HEK293 (cell line): Measurements from ENCODE around the gene USP21.

Experiments used
- GLI2 ChIP-seq: fragments of 450-650 bp; formaldehyde crosslinking; IDR thresholded peaks from 2 replicates; pipeline ENCODE4; 2017; ENCODE audit warnings: missing biosample characterization, missing genetic modification characterization, low read depth, borderline replicate concordance
- GLI4 ChIP-seq: fragments of 450-650 bp; formaldehyde crosslinking; IDR thresholded peaks from 2 replicates; pipeline ENCODE4 v1.5.1; 2016; ENCODE audit warnings: missing biosample characterization, missing genetic modification characterization
- MZF1 ChIP-seq: fragments of 450-650 bp; formaldehyde crosslinking; IDR thresholded peaks from 2 replicates; pipeline ENCODE4 v1.5.1; 2017; ENCODE audit warnings: missing biosample characterization, missing genetic modification characterization, borderline replicate concordance
- OSR2 ChIP-seq: fragments of 450-650 bp; formaldehyde crosslinking; IDR thresholded peaks from 2 replicates; pipeline ENCODE4 v1.5.1; 2016; ENCODE audit warnings: missing biosample characterization, missing genetic modification characterization
- PATZ1 ChIP-seq: fragments of 450-650 bp; formaldehyde crosslinking; IDR thresholded peaks from 2 replicates; pipeline ENCODE4 v1.5.1; 2016; ENCODE audit warnings: missing biosample characterization, missing genetic modification characterization
- ZBTB1 ChIP-seq: fragments of 450-650 bp; formaldehyde crosslinking; IDR thresholded peaks from 2 replicates; pipeline ENCODE4 v1.5.1; 2016; ENCODE audit warnings: missing biosample characterization, missing genetic modification characterization
- ZBTB6 ChIP-seq: fragments of 450-650 bp; formaldehyde crosslinking; IDR thresholded peaks from 2 replicates; pipeline ENCODE4 v1.5.1; 2017; ENCODE audit warnings: missing biosample characterization, missing genetic modification characterization
- ZBTB7A ChIP-seq: fragments of 450-650 bp; formaldehyde crosslinking; IDR thresholded peaks from 2 replicates; pipeline ENCODE4 v1.5.1; 2016; ENCODE audit warnings: low read depth, missing biosample characterization, missing genetic modification characterization
- ZFHX2 ChIP-seq: fragments of 450-650 bp; formaldehyde crosslinking; conservative IDR thresholded peaks from 2 replicates; pipeline ENCODE4 v1.5.1; 2016; ENCODE audit warnings: missing biosample characterization, missing genetic modification characterization
- ZIC2 ChIP-seq: fragments of 450-650 bp; formaldehyde crosslinking; IDR thresholded peaks from 2 replicates; pipeline ENCODE4 v1.5.1; 2016; ENCODE audit warnings: missing biosample characterization, missing genetic modification characterization
- ZNF157 ChIP-seq: fragments of 450-650 bp; formaldehyde crosslinking; IDR thresholded peaks from 2 replicates; pipeline ENCODE4 v1.5.1; 2016; ENCODE audit warnings: missing biosample characterization, missing genetic modification characterization
- ZNF16 ChIP-seq: fragments of 450-650 bp; formaldehyde crosslinking; IDR thresholded peaks from 2 replicates; pipeline ENCODE4 v1.5.1; 2016; ENCODE audit warnings: low read depth, missing biosample characterization, missing genetic modification characterization
- ZNF2 ChIP-seq: fragments of 450-650 bp; formaldehyde crosslinking; IDR thresholded peaks from 2 replicates; pipeline ENCODE4 v1.5.1; 2016; ENCODE audit warnings: missing biosample characterization, missing genetic modification characterization
- ZNF221 ChIP-seq: fragments of 450-650 bp; formaldehyde crosslinking; IDR thresholded peaks from 2 replicates; pipeline ENCODE4 v1.5.1; 2017; ENCODE audit warnings: missing biosample characterization, missing genetic modification characterization, borderline replicate concordance
- ZNF266 ChIP-seq: fragments of 450-650 bp; formaldehyde crosslinking; IDR thresholded peaks from 2 replicates; pipeline ENCODE4 v1.5.1; 2016; ENCODE audit warnings: missing biosample characterization, missing genetic modification characterization, low read depth
- ZNF302 ChIP-seq: fragments of 450-650 bp; formaldehyde crosslinking; IDR thresholded peaks from 2 replicates; pipeline ENCODE4 v1.5.1; 2016; ENCODE audit warnings: missing biosample characterization, missing genetic modification characterization, low read depth
- ZNF48 ChIP-seq: fragments of 450-650 bp; formaldehyde crosslinking; IDR thresholded peaks from 2 replicates; pipeline ENCODE4 v1.5.1; 2016; ENCODE audit warnings: missing biosample characterization, missing genetic modification characterization
- ZNF510 ChIP-seq: fragments of 450-650 bp; formaldehyde crosslinking; IDR thresholded peaks from 2 replicates; pipeline ENCODE4 v1.5.1; 2018; ENCODE audit warnings: mild to moderate bottlenecking, missing genetic modification characterization, missing biosample characterization; ENCODE audit not compliant: insufficient replicate concordance
- ZNF529 ChIP-seq: fragments of 450-650 bp; formaldehyde crosslinking; IDR thresholded peaks from 2 replicates; pipeline ENCODE4 v1.5.1; 2017; ENCODE audit warnings: missing genetic modification characterization, missing biosample characterization; ENCODE audit not compliant: insufficient replicate concordance
- ZNF544 ChIP-seq: fragments of 450-650 bp; formaldehyde crosslinking; IDR thresholded peaks from 2 replicates; pipeline ENCODE4 v1.5.0; 2017; ENCODE audit warnings: missing biosample characterization, missing genetic modification characterization
- ZNF571 ChIP-seq: fragments of 450-650 bp; formaldehyde crosslinking; IDR thresholded peaks from 2 replicates; pipeline ENCODE4 v1.5.0; 2017; ENCODE audit warnings: missing biosample characterization, missing genetic modification characterization
- ZNF585B ChIP-seq: fragments of 450-650 bp; formaldehyde crosslinking; IDR thresholded peaks from 2 replicates; pipeline ENCODE4 v1.5.1; 2016; ENCODE audit warnings: missing biosample characterization, missing genetic modification characterization
- ZNF596 ChIP-seq: fragments of 450-650 bp; IDR thresholded peaks from 2 replicates; pipeline ENCODE4 v1.5.0; 2018; ENCODE audit warnings: missing biosample characterization, mild to moderate bottlenecking, missing genetic modification characterization, moderate library complexity
- ZNF624 ChIP-seq: fragments of 450-650 bp; formaldehyde crosslinking; IDR thresholded peaks from 2 replicates; pipeline ENCODE4 v1.5.1; 2017; ENCODE audit warnings: missing biosample characterization, missing genetic modification characterization
- ZNF692 ChIP-seq: fragments of 450-650 bp; formaldehyde crosslinking; IDR thresholded peaks from 2 replicates; pipeline ENCODE4 v1.5.1; 2016; ENCODE audit warnings: missing biosample characterization, missing genetic modification characterization
- TF ChIP-seq, protein P1 (sequence below): fragments of 450-650 bp; formaldehyde crosslinking; IDR thresholded peaks from 2 replicates; pipeline ENCODE4 v1.5.1; 2016; ENCODE audit warnings: missing biosample characterization, missing genetic modification characterization
- TF ChIP-seq, protein P2 (sequence below): fragments of 450-650 bp; formaldehyde crosslinking; conservative IDR thresholded peaks from 2 replicates; pipeline ENCODE4 v1.5.1; 2016; ENCODE audit warnings: low read depth, missing biosample characterization, missing genetic modification characterization

Gene USP21

DNA sequence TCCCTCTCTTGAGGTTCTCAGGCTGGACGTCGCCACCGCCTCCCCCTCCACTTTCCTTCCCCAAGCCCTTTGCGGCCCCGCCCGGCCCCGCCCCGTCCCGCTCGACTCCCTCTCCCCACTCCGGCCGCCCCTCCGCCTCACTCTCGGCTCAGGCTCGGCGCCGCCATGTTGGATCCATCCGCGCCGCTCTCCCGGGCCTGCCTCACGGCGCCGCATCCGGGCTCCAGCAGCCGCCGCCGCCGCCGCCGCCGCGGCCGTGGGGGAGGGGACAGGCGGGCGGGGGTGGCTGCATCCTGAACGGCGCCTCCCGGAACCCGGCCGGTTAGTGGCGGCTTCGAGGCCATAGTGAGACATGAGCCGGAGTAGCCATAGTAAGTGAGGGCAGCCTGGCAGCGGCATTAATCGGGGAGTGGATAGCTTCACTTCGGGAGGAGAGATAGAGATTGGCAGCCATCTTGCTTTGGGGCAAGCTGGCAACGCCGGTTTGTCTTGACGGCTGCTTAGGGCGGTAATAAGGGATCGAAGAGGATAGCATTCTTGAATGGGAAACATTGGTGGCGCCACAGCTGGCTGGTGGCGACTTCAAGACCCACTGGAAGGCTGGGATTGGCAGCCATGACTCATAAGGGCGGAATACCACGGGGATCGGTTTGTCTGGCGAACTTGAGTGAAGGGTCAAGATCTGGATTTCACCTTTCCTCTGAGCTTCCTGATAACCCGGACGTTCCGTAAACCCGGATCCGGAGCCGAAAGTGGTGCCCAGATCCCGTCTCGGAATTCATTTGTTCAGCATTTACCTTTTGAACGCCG, 26.7 kb upstream of the USP21 start, which contains the start of gene DEDD (continued):
- TF ChIP-seq MZF1, result no peak; the same call in 1 of the 2 replicates
- TF ChIP-seq ZNF2, result no peak
- no peak for TF ChIP-seq ZNF302 (tag by site-specific recombination)
- TF ChIP-seq ZNF48, result no peak
- TF ChIP-seq ZNF510 (tag by site-specific recombination), result no peak
- no peak; the same call in 1 of the 2 replicates for TF ChIP-seq ZFHX2
- TF ChIP-seq, protein P1, sequence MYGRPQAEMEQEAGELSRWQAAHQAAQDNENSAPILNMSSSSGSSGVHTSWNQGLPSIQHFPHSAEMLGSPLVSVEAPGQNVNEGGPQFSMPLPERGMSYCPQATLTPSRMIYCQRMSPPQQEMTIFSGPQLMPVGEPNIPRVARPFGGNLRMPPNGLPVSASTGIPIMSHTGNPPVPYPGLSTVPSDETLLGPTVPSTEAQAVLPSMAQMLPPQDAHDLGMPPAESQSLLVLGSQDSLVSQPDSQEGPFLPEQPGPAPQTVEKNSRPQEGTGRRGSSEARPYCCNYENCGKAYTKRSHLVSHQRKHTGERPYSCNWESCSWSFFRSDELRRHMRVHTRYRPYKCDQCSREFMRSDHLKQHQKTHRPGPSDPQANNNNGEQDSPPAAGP (tag by site-specific recombination), result 0 out of 2 replicates have a peak, but pooled peaks have one; percentile 3
- TF ChIP-seq ZNF585B, result no peak
- no peak for TF ChIP-seq ZIC2
- no peak; the same call in 1 of the 2 replicates for TF ChIP-seq ZBTB7A
- peak; percentile 25; the same call in 1 of the 2 replicates for TF ChIP-seq PATZ1 (tag by site-specific recombination)
- TF ChIP-seq ZNF157 (tag by site-specific recombination), result no peak
- peak; percentile 44; the same call in 1 of the 2 replicates for TF ChIP-seq ZBTB6 (tag by site-specific recombination)
- no peak for TF ChIP-seq GLI4 (tag by site-specific recombination)
- no peak for TF ChIP-seq ZNF624 (tag by site-specific recombination)
- TF ChIP-seq ZNF529 (tag by site-specific recombination), result no peak
- TF ChIP-seq ZNF544, result no peak
- TF ChIP-seq ZNF571 (tag by site-specific recombination), result no peak
- TF ChIP-seq ZBTB1, result no peak
- TF ChIP-seq ZNF596, result peak; percentile 53; the same call in 1 of the 2 replicates
- TF ChIP-seq, protein P2, sequence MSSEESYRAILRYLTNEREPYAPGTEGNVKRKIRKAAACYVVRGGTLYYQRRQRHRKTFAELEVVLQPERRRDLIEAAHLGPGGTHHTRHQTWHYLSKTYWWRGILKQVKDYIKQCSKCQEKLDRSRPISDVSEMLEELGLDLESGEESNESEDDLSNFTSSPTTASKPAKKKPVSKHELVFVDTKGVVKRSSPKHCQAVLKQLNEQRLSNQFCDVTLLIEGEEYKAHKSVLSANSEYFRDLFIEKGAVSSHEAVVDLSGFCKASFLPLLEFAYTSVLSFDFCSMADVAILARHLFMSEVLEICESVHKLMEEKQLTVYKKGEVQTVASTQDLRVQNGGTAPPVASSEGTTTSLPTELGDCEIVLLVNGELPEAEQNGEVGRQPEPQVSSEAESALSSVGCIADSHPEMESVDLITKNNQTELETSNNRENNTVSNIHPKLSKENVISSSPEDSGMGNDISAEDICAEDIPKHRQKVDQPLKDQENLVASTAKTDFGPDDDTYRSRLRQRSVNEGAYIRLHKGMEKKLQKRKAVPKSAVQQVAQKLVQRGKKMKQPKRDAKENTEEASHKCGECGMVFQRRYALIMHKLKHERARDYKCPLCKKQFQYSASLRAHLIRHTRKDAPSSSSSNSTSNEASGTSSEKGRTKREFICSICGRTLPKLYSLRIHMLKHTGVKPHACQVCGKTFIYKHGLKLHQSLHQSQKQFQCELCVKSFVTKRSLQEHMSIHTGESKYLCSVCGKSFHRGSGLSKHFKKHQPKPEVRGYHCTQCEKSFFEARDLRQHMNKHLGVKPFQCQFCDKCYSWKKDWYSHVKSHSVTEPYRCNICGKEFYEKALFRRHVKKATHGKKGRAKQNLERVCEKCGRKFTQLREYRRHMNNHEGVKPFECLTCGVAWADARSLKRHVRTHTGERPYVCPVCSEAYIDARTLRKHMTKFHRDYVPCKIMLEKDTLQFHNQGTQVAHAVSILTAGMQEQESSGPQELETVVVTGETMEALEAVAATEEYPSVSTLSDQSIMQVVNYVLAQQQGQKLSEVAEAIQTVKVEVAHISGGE (tag by site-specific recombination), result peak; percentile 97
- no peak for TF ChIP-seq ZNF221 (tag by site-specific recombination)
- no peak for TF ChIP-seq ZNF16 (tag by site-specific recombination)
- TF ChIP-seq OSR2 (tag by site-specific recombination), result 0 out of 2 replicates have a peak, but pooled peaks have one; percentile 11
- no peak for TF ChIP-seq ZNF266 (tag by site-specific recombination)
- no peak for TF ChIP-seq GLI2 (tag by site-specific recombination)
- TF ChIP-seq ZNF692 (tag by site-specific recombination), result peak; percentile 61; the same call in 1 of the 2 replicates
